GOT3 (cell line): ENCODE results near the gene INTS11.

Experiments
- DNase-seq: peaks from one replicate; lab custom pipeline; 2025; ENCODE audit warnings: mixed read lengths; lab: John Stamatoyannopoulos, UW

The INTS11 gene

GRCh38 chr1:1357871-1358432 is 33.5 kb upstream of the INTS11 start:
- DNase-seq: no peak

- no peak for DNase-seq
Observed at GRCh38 chr1:1356796-1357401, 32.4 kb upstream of the INTS11 start.

GRCh38 chr1:1356166-1356795 is 31.8 kb upstream of the INTS11 start:
- no peak for DNase-seq

- DNase-seq: no peak
Observed at GRCh38 chr1:1355416-1355815, 31.0 kb upstream of the INTS11 start.

GRCh38 chr1:1354271-1355247 is 30.1 kb upstream of the INTS11 start:
- no peak for DNase-seq

- DNase-seq: no peak
Observed at GRCh38 chr1:1353389-1354151, 29.1 kb upstream of the INTS11 start.

GRCh38 chr1:1352786-1353388 is 28.4 kb upstream of the INTS11 start:
- no peak for DNase-seq

GRCh38 chr1:1351511-1352427 is 27.3 kb upstream of the INTS11 start:
- DNase-seq: no peak

- DNase-seq: no peak
Observed at GRCh38 chr1:1349256-1350012, 25.0 kb upstream of the INTS11 start, which contains the start of gene DVL1. Gene DVL1, minus strand, starts transcription at chr1:1349418. Its CDS starts 353 bp downstream, at chr1:1349065.

GRCh38 chr1:1348420-1349255 is 24.2 kb upstream of the INTS11 start:
- DNase-seq: no peak

GRCh38 chr1:1347663-1348419 is 23.4 kb upstream of the INTS11 start:
- DNase-seq: no peak

- DNase-seq: no peak
Observed at GRCh38 chr1:1347026-1347595, 22.7 kb upstream of the INTS11 start.

- DNase-seq: no peak
Observed at GRCh38 chr1:1346501-1346890, 22.0 kb upstream of the INTS11 start.

GRCh38 chr1:1345860-1346500 is 21.5 kb upstream of the INTS11 start:
- DNase-seq: no peak

GRCh38 chr1:1345384-1345783 is 20.9 kb upstream of the INTS11 start:
- DNase-seq: no peak

GRCh38 chr1:1344655-1345361 is 20.3 kb upstream of the INTS11 start:
- DNase-seq: no peak
